Right atrium auricular region (tissue), 2 donors: ENCODE measurements around the gene NAV2. TPM values are rescaled to one million over a fixed set of nuclear protein-coding genes. Genes with fewer than 3 reads are reported as not detected.

ENCODE experiments used
- DNase-seq: peaks from one replicate; pipeline ENCODE4 v3.0.0-alpha.2; 2019; ENCODE audit warnings: low spot score
- H3K27ac ChIP-seq, 2 donors: fragments of 200-600 bp; sonication (generic); 1 replicate in 1 of 2; 2 replicates in 1 of 2; pipeline ENCODE4 v1.5.1; 2016 to 2019
- H3K27me3 ChIP-seq, 2 donors: fragments of 200-600 bp; sonication (generic); one replicate each; pipeline versions ENCODE4 v1.5.1 to v1.6.0; 2017 to 2019
- H3K36me3 ChIP-seq: fragments of 200-600 bp; sonication (generic); one replicate; pipeline ENCODE4 v1.5.1; 2016
- H3K4me1 ChIP-seq, 2 donors: fragments of 200-600 bp; sonication (generic); one replicate each; pipeline versions ENCODE4 v1.5.1 to v1.6.0; 2017 to 2019
- H3K4me3 ChIP-seq, 2 donors: fragments of 200-600 bp; sonication (generic); 1 replicate in 1 of 2; 2 replicates in 1 of 2; pipeline ENCODE4 v1.5.1; 2017 to 2019; ENCODE audit warnings: mild to moderate bottlenecking in 1 of 2, moderate library complexity in 1 of 2
- H3K9me3 ChIP-seq, 2 donors: fragments of 200-600 bp; sonication (generic); one replicate each; pipeline ENCODE4 v1.5.1; 2019
- CTCF ChIP-seq, 2 donors: fragments of 200-600 bp; sonication (generic); IDR thresholded peaks; one replicate each; pipeline ENCODE4 v1.5.1; 2019; ENCODE audit warnings: antibody characterized with exemption in 2 of 2
- total RNA-seq, 2 donors: library from RNA; depleted of rRNA; stranded (reverse); fragments of >200 nt; gene quantifications; one replicate each; pipeline ENCODE4 v1.1.0, GENCODE V29; 2016

Gene NAV2
- total RNA-seq, 2 donors from 2014 or later: 11.4 to 19.2 TPM

- Histone ChIP-seq H3K9me3 (no peaks in the 10 kb centered on the region), H3K4me3 (no peak overlapping the region), H3K4me1 (peaks cover 0 to 41% of the 10 kb centered on the region in 2 donors), H3K27me3 (no peaks in the 10 kb centered on the region), H3K36me3 (no peaks in the 10 kb centered on the region), H3K27ac (no peak overlapping the region)
- no peak for TF ChIP-seq CTCF (IDR thresholded peaks at IDR 0.05)
- no peak for DNase-seq
Observed at GRCh38 chr11:19696904-19697303, 15.7 kb upstream of the NAV2 start.

- TF ChIP-seq CTCF (IDR thresholded peaks at IDR 0.05): no peak
- H3K4me3 ChIP-seq: no peak overlapping the region
- no peaks in the 10 kb centered on the region for H3K36me3 ChIP-seq
- H3K27me3 ChIP-seq: no peaks in the 10 kb centered on the region
- peaks cover 0 to 41% of the 10 kb centered on the region in 2 donors for H3K4me1 ChIP-seq
- H3K27ac ChIP-seq: peak overlapping the region; percentile 35 to 79
- DNase-seq: no peak
- no peaks in the 10 kb centered on the region for H3K9me3 ChIP-seq
Observed at GRCh38 chr11:19697721-19698121, 14.9 kb upstream of the NAV2 start.

- H3K4me3 ChIP-seq: no peak overlapping the region
- peak overlapping the region; percentile 35 to 79 for H3K27ac ChIP-seq
- peaks cover 0 to 41% of the 10 kb centered on the region in 2 donors for H3K4me1 ChIP-seq
- no peaks in the 10 kb centered on the region for H3K27me3 ChIP-seq
- H3K9me3 ChIP-seq: no peaks in the 10 kb centered on the region
- H3K36me3 ChIP-seq: no peaks in the 10 kb centered on the region
- peak; percentile 82 for DNase-seq
- TF ChIP-seq CTCF (IDR thresholded peaks at IDR 0.05): no peak
Observed at GRCh38 chr11:19698493-19699292, 13.9 kb upstream of the NAV2 start.

- TF ChIP-seq CTCF (IDR thresholded peaks at IDR 0.05): no peak
- no peak overlapping the region for H3K27ac ChIP-seq
- no peak for DNase-seq
Observed at GRCh38 chr11:19701421-19701820, 11.2 kb upstream of the NAV2 start.

GRCh38 chr11:19702620-19703019 is 10.0 kb upstream of the NAV2 start:
- H3K27me3 ChIP-seq: no peaks in the 10 kb centered on the region
- no peaks in the 10 kb centered on the region for H3K9me3 ChIP-seq
- H3K4me1 ChIP-seq: peaks cover 0 to 22% of the 10 kb centered on the region in 2 donors
- H3K4me3 ChIP-seq: no peak overlapping the region
- no peak overlapping the region for H3K27ac ChIP-seq
- DNase-seq: no peak
- H3K36me3 ChIP-seq: no peaks in the 10 kb centered on the region
- no peak for TF ChIP-seq CTCF (IDR thresholded peaks at IDR 0.05)

More at GRCh38 chr11:19701421-19701820, 11.2 kb upstream of the NAV2 start:
- peaks cover 0 to 32% of the 10 kb centered on the region in 2 donors for H3K4me1 ChIP-seq
- H3K36me3 ChIP-seq: no peaks in the 10 kb centered on the region
- H3K4me3 ChIP-seq: no peak overlapping the region
- H3K27me3 ChIP-seq: no peaks in the 10 kb centered on the region
- no peaks in the 10 kb centered on the region for H3K9me3 ChIP-seq
